Vagina (tissue), 2 donors: ENCODE data around the gene E2F7. TPM values are rescaled to one million over a fixed set of nuclear protein-coding genes. Genes with fewer than 3 reads are reported as not detected.
"Not testable (repeated sequence)": the region's sequence is repeated elsewhere in the genome, so short reads cannot be mapped to it uniquely, and the experiment has no call there.

ENCODE experiments used
- DNase-seq, 2 donors: peaks; one replicate each; pipeline ENCODE4 v3.0.0-alpha.2; 2017; ENCODE audit errors: extremely low spot score in 2 of 2
- H3K27ac ChIP-seq: fragments of 200-600 bp; sonication (generic); one replicate; pipeline ENCODE4 v1.5.1; 2019
- H3K27me3 ChIP-seq: fragments of 200-600 bp; sonication (generic); one replicate; pipeline ENCODE4 v1.5.1; 2019
- H3K36me3 ChIP-seq, 2 donors: fragments of 200-600 bp; sonication (generic); one replicate each; pipeline ENCODE4 v1.5.1; 2017 to 2019
- H3K4me1 ChIP-seq: fragments of 200-600 bp; sonication (generic); one replicate; pipeline ENCODE4 v1.5.1; 2019
- H3K4me3 ChIP-seq, 2 donors: fragments of 200-600 bp; sonication (generic); 1 replicate in 1 of 2; 2 replicates in 1 of 2; pipeline ENCODE4 v1.5.1; 2016 to 2019
- H3K9me3 ChIP-seq: fragments of 200-600 bp; sonication (generic); one replicate; pipeline ENCODE4 v1.5.1; 2019
- CTCF ChIP-seq, 3 experiments: fragments of 450-650 bp in 2 of 3; fragments of 200-600 bp in 1 of 3; sonication (generic) in 1 of 3; IDR thresholded peaks; one replicate each; pipeline ENCODE4 v1.5.1; 2017 to 2019; ENCODE audit warnings: antibody characterized with exemption in 3 of 3, mild to moderate bottlenecking in 2 of 3, moderate library complexity in 2 of 3
- POLR2A ChIP-seq, 2 donors: fragments of 450-650 bp; IDR thresholded peaks; one replicate each; pipeline ENCODE4 v1.6.1; 2017; ENCODE audit warnings: antibody characterized with exemption in 2 of 2, mild to moderate bottlenecking in 2 of 2, moderate library complexity in 2 of 2
- POLR2AphosphoS5 ChIP-seq, 2 donors: sonication (generic); formaldehyde crosslinking; IDR thresholded peaks; one replicate each; pipeline ENCODE4 v1.9.0; 2017; ENCODE audit warnings: antibody characterized with exemption in 2 of 2, mild to moderate bottlenecking in 2 of 2, low read depth in 1 of 2; ENCODE audit not compliant: insufficient read depth in 1 of 2
- intact Hi-C: fragments of 100-400 bp; cut with DNase I; formaldehyde crosslinking; loops from one replicate; pipeline ENCODE4 v1.15.1; 2023
- total RNA-seq: library from RNA; depleted of rRNA; stranded (reverse); fragments of >200 nt; gene quantifications from one replicate; pipeline ENCODE4 v1.2.3, GENCODE V29; 2016

The E2F7 gene
- total RNA-seq, 1 donor from 2014 or later, result 2.2 TPM

- no peak for DNase-seq
- intact Hi-C loops, result no loop called here
- no peak for TF ChIP-seq POLR2A (IDR thresholded peaks at IDR 0.05)
- no peak for TF ChIP-seq CTCF (IDR thresholded peaks at IDR 0.05)
- no peak for TF ChIP-seq POLR2AphosphoS5 (IDR thresholded peaks at IDR 0.05; ENCODE audit: insufficient read depth in 1 of 2, low read depth in 1 of 2)
These were observed 11.5 kb upstream of the E2F7 start for GRCh38 chr12:77076886-77077285.

GRCh38 chr12:77073894-77074293, 8.5 kb upstream of the E2F7 start:
- H3K4me3 ChIP-seq, H3K4me1 ChIP-seq, H3K27ac ChIP-seq, intact Hi-C loops, H3K9me3 ChIP-seq, H3K27me3 ChIP-seq, DNase-seq, H3K36me3 ChIP-seq: not testable (repeated sequence)

More at GRCh38 chr12:77076886-77077285, 11.5 kb upstream of the E2F7 start:
- Histone ChIP-seq H3K27ac (no peak overlapping the region), H3K4me3 (no peak overlapping the region), H3K27me3 (no peaks in the 10 kb centered on the region), H3K36me3 (no peaks in the 10 kb centered on the region), H3K4me1 (no peaks in the 10 kb centered on the region), H3K9me3 (no peaks in the 10 kb centered on the region)

GRCh38 chr12:77072833-77073495, 7.6 kb upstream of the E2F7 start:
- no peaks in the 10 kb centered on the region for H3K36me3 ChIP-seq
- intact Hi-C loops, result no loop called here
- DNase-seq, result no peak
- no peaks in the 10 kb centered on the region for H3K4me1 ChIP-seq
- H3K9me3 ChIP-seq, result no peaks in the 10 kb centered on the region
- TF ChIP-seq POLR2AphosphoS5 (IDR thresholded peaks at IDR 0.05; ENCODE audit: insufficient read depth in 1 of 2, low read depth in 1 of 2), result no peak
- TF ChIP-seq CTCF (IDR thresholded peaks at IDR 0.05), result no peak
- TF ChIP-seq POLR2A (IDR thresholded peaks at IDR 0.05), result no peak
- H3K27ac ChIP-seq, result no peak overlapping the region
- no peak overlapping the region for H3K4me3 ChIP-seq
- no peaks in the 10 kb centered on the region for H3K27me3 ChIP-seq

- intact Hi-C loops, result no loop called here
- no peak overlapping the region for H3K27ac ChIP-seq
These were observed 5.6 kb upstream of the E2F7 start for GRCh38 chr12:77070800-77071449.

GRCh38 chr12:77070382-77070781, 5.0 kb upstream of the E2F7 start:
- TF ChIP-seq CTCF (IDR thresholded peaks at IDR 0.05) (no peak), POLR2AphosphoS5 (IDR thresholded peaks at IDR 0.05; ENCODE audit: insufficient read depth in 1 of 2, low read depth in 1 of 2) (no peak), POLR2A (IDR thresholded peaks at IDR 0.05) (no peak)
- no peak overlapping the region for H3K4me3 ChIP-seq
- H3K27me3 ChIP-seq, result no peaks in the 10 kb centered on the region
- intact Hi-C loops, result no loop called here
- no peak overlapping the region for H3K27ac ChIP-seq
- H3K36me3 ChIP-seq, result no peaks in the 10 kb centered on the region
- no peak for DNase-seq
- no peaks in the 10 kb centered on the region for H3K4me1 ChIP-seq
- no peaks in the 10 kb centered on the region for H3K9me3 ChIP-seq

More at GRCh38 chr12:77070800-77071449, 5.6 kb upstream of the E2F7 start:
- TF ChIP-seq POLR2AphosphoS5 (IDR thresholded peaks at IDR 0.05; ENCODE audit: insufficient read depth in 1 of 2, low read depth in 1 of 2), result no peak
- no peak for TF ChIP-seq CTCF (IDR thresholded peaks at IDR 0.05)
- no peak for TF ChIP-seq POLR2A (IDR thresholded peaks at IDR 0.05)
- H3K36me3 ChIP-seq, result no peaks in the 10 kb centered on the region
- H3K27me3 ChIP-seq, result no peaks in the 10 kb centered on the region
- no peaks in the 10 kb centered on the region for H3K9me3 ChIP-seq
- H3K4me1 ChIP-seq, result no peaks in the 10 kb centered on the region
- H3K4me3 ChIP-seq, result no peak overlapping the region
- DNase-seq, result no peak
